ENCODE results near the gene MAP2K5. TPM values are rescaled to one million over a fixed set of nuclear protein-coding genes. Genes with fewer than 3 reads are reported as not detected.

The MAP2K5 gene
- total RNA-seq (1 to 10 TPM; 3.8 to 5.8 TPM), polyA plus RNA-seq (1 to 10 TPM; 5.5 to 6.4 TPM)

- H3K4me3 ChIP-seq (ENCODE audit: low read depth in 1 of 3, low read length in 3 of 3) = peak within 1 kb of the TSS; percentile 73 to 99 (median 98)
- H3K9ac ChIP-seq (ENCODE audit: low read depth in 1 of 2, low read length in 2 of 2) = peak within 1 kb of the TSS; percentile 71 to 74
- DNase-seq (ENCODE audit: low spot score) = peak; percentile 84
- whole genome bisulfite sequencing = under 1% methylated on average over 88 of the region's 91 CpGs
- H3K36me3 ChIP-seq (ENCODE audit: control insufficient read depth in 4 of 4, insufficient read depth in 3 of 4, low read depth in 1 of 4, low read length in 3 of 4) = peaks cover 0 to 5% (median 0%) of the 10 kb centered on the region in 4 donors
- H3K27me3 ChIP-seq (ENCODE audit: control insufficient read depth in 4 of 4, insufficient read depth in 4 of 4, low read length in 3 of 4) = no peaks in the 10 kb centered on the region
- H3K9me3 ChIP-seq (ENCODE audit: control insufficient read depth in 4 of 4, low read length in 3 of 4) = no peaks in the 10 kb centered on the region
- H3K4me1 ChIP-seq (ENCODE audit: control insufficient read depth in 4 of 4, insufficient read depth in 4 of 4, low read length in 3 of 4) = peaks cover 0 to 12% (median 9%) of the 10 kb centered on the region in 4 donors
- TF ChIP-seq FOXA2 (IDR thresholded peaks at IDR 0.05) (no peak), RAD21 (IDR thresholded peaks at IDR 0.05) (peak in 1 of 2 donors; percentile 33), HNF4G (IDR thresholded peaks at IDR 0.05) (no peak), YY1 (IDR thresholded peaks at IDR 0.05) (peak; percentile 97), GABPA (IDR thresholded peaks at IDR 0.05 in 1 of 2, conservative IDR thresholded peaks at IDR 0.05 in 1 of 2) (peak; percentile 41 to 87), NR2F2 (IDR thresholded peaks at IDR 0.05) (no peak)
- peak within 1 kb of the TSS; percentile 79 to 87 for H3K27ac ChIP-seq (ENCODE audit: low read depth in 1 of 2, low read length in 2 of 2)
These were observed at the start of gene MAP2K5 for GRCh38 chr15:67542420-67543347. Gene MAP2K5, plus strand, starts transcription at chr15:67542703. Its CDS starts 633 bp downstream, at chr15:67543336.

- Histone ChIP-seq H3K27ac (ENCODE audit: low read depth in 1 of 2, low read length in 2 of 2) (no peak overlapping the region), H3K36me3 (ENCODE audit: control insufficient read depth in 4 of 4, insufficient read depth in 3 of 4, low read depth in 1 of 4, low read length in 3 of 4) (no peaks in the 10 kb centered on the region), H3K9me3 (ENCODE audit: control insufficient read depth in 4 of 4, low read length in 3 of 4) (no peaks in the 10 kb centered on the region), H3K9ac (ENCODE audit: low read depth in 1 of 2, low read length in 2 of 2) (no peak overlapping the region), H3K4me3 (ENCODE audit: low read depth in 1 of 3, low read length in 3 of 3) (no peak overlapping the region), H3K4me1 (ENCODE audit: control insufficient read depth in 4 of 4, insufficient read depth in 4 of 4, low read length in 3 of 4) (no peaks in the 10 kb centered on the region), H3K27me3 (ENCODE audit: control insufficient read depth in 4 of 4, insufficient read depth in 4 of 4, low read length in 3 of 4) (no peaks in the 10 kb centered on the region)
- DNase-seq (ENCODE audit: low spot score) = no peak
- 96% methylated on average over 1 of the region's 1 CpG for whole genome bisulfite sequencing
- TF ChIP-seq CTCF (IDR thresholded peaks at IDR 0.05; ENCODE audit: low read depth, low read length, missing input control) (no peak), ATF3 (IDR thresholded peaks at IDR 0.05) (no peak), RAD21 (IDR thresholded peaks at IDR 0.05) (no peak), SP1 (IDR thresholded peaks at IDR 0.05) (no peak), REST (IDR thresholded peaks at IDR 0.05) (no peak), HNF4A (conservative IDR thresholded peaks at IDR 0.05) (no peak), FOXA1 (IDR thresholded peaks at IDR 0.05) (no peak), ZBTB33 (IDR thresholded peaks at IDR 0.05) (no peak), JUND (IDR thresholded peaks at IDR 0.05) (no peak)
These were observed 46.9 kb upstream of the MAP2K5 start for GRCh38 chr15:67495585-67495984.

All from liver (tissue), 9 donors.